NCI-H69 (cell line): Measurements from ENCODE around the gene HILPDA.

Experiments
- DNase-seq: peaks from one replicate; lab custom pipeline; 2025; lab: John Stamatoyannopoulos, UW

Gene HILPDA, protein sequence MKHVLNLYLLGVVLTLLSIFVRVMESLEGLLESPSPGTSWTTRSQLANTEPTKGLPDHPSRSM

DNA sequence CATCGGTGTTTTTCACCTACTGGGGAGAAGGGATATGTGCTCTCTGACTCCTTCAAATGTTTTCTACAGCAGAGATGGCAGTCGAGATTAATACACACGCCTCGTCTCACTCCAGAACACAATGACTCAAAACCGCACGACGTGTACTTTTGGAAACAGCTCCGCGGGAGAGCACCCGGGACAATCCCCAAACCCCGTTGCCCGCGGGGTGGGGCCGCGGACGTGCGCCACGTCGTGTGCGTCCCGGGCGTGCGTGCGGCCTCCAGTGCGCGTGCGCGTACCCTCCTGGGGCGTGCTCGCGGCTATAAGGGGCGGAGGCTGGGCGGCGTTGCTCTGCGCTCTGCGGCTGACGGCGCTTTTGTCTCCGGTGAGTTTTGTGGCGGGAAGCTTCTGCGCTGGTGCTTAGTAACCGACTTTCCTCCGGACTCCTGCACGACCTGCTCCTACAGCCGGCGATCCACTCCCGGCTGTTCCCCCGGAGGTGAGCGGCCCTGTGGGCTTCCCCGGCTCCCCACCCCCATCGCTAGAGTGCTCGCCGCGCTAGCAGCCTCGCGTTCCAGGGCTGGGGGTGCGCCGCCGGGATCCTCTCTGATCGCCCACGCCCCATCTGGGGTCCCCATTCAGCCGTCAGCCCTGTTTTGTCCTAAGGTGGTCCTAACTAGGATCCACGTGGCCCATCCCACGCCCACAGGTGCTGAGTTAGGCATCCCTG lies at the start of gene HILPDA:
Gene HILPDA, plus strand, starts transcription at position 336 of the 712 bp plus-strand sequence. CDS start 1,391 bp downstream, outside the sequence.
- peak; percentile 96 for DNase-seq

DNA sequence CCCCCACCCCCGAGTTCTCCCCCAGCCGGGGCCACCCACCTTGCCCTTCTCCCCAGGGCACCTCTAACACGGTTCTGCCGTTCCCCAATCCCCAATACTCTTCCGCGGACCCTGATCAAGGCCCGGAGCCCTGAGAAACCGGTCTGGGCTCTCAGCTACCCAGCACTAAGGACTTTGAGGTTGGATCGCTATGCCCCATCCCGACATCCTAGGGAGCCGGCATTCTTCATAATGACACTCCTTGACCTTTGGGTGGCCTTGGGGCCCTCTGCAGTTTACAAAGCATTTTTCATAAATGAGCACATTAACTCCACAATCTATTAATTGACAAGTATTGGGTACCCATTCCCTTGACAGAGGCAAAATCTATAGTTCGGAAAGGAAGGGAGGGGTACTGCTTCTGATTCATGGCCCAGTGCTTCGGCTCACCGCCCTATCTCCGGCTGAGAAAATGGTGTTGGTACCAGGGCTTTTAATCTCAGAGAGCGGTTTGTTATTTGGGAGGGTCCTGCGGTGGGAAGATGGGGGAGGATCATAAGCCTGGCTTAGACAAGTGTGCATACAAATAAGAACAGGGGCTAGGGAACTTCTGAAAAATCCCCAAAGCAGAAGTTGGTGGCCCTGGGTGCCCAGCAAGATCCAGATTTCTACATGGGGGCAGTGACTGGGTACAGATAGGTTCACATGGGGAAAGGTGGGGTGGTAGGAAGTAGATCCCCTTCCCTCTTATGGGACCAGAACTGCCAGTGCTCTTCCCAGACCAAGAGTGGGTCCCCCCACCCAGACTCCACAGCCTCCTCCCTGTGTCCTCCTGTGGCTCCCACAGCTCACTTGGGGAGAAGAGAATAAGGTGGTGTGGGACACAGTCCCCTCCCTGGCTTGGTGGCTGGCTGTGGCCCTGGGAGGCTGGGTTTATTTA lies 49.1 kb upstream of the HILPDA start:
- peak; percentile 50 for DNase-seq

DNA sequence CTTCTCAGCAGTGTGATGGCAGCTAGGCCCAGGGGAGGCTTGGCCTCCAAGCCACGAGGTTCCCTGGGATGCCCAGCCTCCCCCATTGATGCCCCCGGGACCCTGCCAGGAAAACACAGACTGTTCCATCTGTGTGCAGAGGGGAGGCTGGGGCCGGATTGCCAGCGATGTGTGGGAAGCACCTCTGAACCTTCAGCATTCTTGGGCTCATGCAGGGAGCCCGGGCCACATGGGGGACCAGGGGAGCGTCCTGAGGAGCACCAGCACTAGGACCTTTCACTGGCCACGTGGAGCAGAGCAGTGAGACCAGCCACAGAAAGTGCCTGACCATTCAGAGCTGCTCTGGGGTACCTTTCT lies 48.5 kb upstream of the HILPDA start:
- no peak for DNase-seq

DNA sequence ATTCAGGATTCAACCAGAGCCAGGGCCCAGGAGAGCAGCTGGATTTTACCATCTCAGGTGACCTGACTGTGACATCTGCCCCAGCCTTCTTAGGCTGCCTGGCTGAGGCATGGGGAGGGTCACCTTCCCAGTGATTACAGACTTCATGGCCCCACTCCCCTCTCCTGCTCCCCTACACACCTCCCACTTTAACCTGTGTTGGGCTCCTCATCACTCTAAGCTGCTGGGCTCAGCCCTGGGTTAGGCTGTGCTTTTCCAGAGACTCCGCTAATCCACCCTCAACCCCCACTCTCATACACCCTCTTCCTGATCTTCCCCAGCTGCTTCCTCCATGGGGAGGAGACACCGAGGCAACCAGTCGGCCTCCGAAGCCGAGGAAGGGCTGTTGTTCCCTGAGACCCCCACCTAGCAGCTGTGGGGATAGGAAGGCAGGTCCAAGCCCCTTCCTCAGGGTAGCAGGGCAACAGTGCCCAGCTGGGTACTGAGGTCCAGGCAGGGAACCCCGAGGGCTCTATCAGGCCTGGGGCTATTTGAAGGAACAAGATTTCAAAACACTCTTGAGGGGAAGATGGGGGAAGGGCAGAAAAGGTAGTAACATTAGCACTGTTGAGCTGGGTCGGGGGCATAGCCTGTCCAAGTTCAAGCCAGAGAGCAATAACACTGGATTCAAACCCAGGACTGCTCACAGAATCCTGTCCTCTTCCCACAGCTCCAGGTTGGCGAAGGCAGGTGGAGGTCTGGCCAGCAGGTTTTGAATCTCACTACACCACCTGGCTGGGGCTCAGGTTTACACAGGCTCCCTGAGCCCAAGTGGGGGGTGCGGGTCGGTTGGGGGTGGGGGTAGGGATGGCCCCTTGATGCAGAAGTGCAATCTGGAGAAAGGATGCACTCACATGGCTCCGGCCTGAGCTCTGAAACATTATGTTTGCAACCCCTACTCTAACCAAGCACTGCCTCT lies 47.6 kb upstream of the HILPDA start:
- peak; percentile 43 for DNase-seq

DNA sequence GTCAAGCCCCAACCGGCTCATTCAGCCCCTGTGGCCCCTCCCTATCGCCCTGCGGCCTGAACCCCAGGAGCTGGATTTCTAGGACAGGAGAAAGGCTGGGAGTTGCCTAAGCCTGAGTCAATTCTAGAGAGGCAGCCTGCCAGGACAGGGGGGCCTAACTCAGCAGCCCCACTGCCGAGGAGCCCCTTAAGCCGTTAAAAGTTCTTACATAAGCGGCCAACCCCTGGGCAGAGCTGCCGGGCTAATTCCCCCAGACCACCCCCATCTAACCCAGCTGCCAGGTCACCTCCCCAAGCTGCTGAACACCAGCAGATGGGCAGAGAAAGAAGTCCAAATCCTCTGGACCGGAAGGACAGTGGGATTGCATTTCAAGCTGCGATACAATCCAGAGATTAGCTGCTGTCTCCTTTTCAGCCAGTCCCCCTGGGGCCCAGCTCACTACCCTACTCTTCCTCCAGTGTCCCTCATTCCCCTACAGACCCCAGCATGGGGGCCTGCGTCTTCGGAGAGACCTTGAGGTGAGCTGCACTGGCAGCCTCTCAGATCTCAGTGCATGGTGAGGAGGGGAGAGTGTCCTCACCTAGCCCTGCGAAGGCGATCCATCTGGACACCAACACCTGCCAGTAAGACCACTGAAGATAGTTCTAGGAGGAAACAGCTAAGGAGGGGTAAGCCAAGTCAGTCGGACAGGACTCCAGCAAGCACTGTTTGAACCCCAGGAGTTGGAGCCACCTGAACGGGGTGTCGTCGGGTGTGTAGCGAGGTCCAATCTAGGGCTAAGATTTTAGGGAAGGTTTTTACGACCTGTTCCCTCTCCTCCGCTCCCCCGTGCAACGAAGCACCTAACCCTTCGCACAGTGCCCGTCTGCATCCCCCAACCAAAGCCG lies 46.7 kb upstream of the HILPDA start:
- DNase-seq, result peak; percentile 47

DNA sequence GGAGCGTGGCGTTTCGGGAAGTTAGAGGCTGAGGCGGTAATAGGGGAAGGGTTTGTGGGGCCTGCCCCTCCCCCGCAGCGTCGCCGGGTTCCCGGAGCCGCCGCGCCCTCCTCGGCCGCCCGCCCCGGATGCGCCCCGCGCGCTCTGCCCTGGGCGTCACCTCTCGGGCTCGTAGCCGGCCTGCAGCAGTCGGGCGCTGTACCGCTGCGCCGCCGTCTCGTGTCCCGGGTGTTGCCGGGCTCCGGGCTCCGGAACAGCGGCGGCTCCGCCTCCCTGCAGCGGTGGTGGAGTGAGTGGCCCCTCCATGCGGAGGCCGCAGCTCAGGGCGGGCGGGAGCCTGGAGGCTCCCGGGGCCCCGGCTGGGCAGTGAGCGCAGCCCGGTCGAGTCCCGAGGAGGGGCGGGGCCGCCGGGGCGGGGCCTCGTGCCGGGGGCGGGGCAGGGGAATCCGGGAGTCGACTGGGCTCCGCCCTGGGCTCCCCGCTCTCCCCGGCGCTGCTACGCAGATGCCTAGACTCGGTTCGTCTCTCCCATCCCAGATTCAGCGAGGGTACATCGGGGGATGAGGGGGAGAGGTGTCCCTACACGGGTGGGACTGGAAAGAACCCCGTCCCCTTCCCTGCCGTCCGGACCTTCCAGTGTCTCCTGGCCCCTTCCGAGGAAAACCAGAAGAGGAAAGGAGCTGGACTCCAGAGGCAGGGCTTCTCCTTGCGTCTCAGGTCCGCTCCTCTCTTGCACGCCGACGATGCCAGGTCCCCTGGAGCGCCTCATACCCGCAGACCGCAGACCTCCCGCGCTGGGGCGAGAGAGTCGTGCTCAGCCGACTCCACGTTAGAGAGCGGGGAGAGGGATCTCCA lies 45.9 kb upstream of the HILPDA start, which contains the start of gene IMPDH1:
Gene IMPDH1, minus strand, starts transcription at position 387 of the 855 bp plus-strand sequence. Its CDS starts 81 bp downstream, at position 306.
- peak; percentile 89 for DNase-seq

DNA sequence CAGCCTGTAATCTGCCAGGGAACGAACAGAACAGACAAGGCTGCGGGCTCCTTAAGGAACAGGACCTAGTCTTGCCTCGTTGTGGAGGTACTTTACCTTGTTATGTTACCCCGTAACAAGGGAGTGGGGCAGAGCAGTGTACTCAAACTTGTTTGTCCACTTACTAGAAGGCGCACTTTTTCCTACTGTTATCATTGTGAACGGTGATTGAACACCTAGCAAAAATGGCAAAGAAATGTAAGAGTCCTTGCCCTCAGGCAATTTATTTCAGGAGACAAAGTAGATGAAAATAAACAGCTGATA lies 45.3 kb upstream of the HILPDA start:
- no peak for DNase-seq

DNA sequence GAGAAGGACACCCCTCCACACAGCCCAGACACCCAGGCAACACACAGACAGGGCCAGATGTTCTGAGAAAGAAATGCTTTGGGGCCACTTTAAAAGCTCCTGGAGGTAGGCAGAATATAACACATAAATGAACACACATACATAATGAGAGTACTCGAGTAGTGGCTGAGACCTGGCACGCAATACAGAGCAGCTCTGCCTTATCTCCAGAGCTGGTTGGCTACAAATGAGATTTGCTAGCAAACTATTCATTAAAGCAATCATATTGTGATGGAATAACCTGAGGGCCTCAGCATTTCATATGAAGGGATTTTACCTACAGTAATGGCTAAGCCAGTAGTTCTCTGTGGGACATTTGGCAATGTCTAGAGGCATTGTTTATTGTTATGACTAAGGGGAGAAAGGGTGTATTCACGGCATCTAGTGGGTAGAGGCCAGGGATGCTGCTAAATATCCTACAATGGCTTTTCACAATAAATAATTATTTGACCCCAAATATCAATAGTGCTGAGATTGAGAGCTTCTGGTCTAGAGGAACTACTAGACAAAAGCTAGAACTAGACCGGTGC lies 40.4 kb upstream of the HILPDA start:
- no peak for DNase-seq

DNA sequence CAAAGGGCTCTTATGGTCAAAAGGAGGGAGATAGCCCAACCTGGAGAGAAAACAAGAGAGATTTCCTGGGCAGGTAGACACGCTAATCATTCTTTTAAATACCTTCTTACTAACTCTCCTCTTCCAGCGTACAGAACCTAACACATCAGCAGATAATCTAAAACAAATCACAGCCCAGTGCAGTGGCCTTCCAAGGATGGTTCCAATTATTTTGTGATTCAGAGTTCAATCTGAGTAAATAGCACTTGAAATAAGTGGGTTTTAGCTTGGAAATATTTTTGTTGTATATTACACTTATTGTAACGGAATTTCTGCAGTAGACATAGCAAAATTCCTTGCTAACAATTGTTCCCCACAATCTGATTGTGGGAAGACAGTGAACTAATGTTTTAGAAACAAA lies 38.6 kb upstream of the HILPDA start:
- no peak for DNase-seq

DNA sequence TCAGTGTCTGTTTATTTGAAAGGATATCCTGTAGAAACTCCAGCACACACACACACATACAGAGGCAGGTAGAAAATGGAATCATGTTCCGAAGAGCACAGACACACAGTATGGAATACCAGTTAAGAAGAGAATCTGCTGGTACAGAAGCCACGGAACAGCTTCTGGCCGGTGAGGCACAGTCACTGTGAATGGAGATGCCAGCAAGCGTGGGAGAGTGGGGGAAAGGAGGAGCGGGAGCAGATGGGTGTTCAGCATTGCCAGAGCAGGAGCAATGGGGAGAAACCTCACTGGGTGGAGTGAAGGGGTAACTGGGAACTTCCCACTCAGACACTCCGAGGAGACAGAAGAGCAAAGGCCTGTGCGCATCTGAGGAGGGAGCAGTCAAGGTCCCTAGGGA lies 36.4 kb upstream of the HILPDA start:
- no peak for DNase-seq

DNA sequence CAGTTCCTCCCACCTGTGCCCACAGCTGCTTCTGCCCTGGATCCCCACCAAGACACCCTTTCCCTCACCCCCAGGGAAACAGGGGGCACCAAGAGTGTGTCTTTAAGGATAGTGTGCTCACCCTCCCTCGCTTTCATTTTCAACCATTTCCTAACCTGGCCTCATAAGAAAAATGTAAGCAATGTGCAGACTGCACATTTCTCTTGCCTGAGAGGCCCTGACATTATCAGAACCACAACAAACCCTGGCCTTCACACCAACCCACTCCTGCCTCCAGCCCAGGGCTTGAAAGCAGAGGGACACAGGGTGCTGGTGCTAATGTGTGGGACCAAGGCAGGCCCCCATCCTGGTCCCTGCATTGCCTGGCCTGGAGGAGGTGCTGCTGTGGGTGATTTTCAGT lies 34.9 kb upstream of the HILPDA start:
- no peak for DNase-seq

DNA sequence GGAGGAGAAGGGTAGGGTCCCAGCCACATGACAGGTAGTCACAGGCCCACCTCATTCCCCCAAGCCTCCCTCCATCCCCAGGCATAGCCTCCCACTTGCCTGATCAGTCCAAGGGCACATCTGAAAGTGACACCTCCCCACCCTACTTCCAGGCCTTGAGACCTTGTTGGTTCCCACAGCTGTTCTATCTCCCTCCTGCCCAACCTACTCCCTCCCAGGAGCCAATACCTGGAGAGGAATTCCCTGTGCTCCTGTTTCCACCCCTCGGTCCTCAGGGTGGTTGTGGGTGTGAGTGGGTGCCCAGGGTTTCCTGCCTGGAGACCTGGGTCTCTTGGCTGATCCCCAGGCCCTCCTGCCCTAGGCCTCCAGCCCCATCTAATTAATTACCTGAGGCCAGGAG lies 34.3 kb upstream of the HILPDA start:
- DNase-seq, result no peak

DNA sequence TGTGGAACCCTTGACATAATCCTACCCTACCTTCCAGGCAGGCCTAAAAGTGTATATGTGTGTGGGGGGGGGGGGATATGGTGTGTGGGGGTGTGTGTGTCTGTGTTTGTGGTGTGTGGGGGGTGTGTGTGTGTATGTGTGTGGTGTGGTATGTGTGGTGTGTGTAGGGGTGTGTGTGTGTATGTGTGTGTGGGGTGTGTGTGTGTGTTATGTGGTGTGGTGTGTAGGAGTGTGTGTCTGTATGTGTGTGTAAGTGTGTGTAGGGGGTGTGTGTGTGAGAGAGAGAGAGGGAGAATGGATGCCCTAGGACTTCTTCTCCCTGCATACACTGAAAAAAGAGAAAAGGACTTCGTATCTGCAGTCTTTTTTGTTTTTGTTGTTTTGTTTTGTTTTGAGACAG lies 33.6 kb upstream of the HILPDA start:
- no peak for DNase-seq

DNA sequence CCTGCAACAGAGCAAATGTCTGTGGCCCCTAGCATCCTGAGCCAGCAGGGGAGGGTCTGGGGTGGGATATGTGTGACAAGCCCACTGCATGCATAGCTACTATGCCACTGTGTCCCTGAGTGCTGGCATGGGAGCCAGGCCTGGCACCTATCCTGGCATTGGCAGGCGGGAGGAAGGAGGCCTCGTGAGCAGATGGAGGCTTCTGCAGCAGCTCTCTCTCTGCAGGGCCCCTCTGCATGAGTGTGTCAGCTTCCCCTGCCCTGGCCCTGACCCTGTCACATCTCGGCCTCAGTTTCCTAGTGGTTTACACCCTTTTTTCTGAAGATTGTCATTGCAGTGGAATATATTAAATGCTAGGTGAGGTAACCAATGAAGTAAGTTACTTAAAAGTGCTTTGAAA lies 32.8 kb upstream of the HILPDA start:
- no peak for DNase-seq

DNA sequence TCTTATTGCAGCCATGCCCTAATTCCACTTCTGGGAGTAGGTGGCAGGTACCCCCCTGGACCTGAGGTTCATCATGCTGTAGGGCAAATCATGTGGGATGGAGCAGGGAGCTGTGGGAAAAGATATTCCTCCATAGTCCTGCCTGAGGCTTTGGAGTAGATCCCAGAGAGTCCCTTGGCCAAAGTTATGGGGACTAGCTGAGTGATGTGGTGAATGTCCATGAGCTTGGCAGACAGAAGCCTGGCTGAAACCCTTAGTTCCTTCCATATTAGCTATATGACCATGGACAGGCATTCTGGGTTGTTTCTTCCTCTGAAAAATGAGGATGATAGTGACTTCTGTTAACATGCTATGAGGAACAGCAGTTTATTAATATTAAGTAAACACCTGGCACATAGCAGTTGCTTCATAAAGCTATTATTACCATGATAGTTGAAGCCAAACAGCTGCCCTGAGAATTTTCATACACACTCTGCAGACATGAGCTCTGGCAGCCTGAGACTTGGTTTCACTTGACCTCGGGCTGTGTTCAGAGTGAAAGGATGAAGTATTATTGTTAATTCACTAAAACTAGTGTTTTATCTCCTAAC lies 30.9 kb upstream of the HILPDA start:
- no peak for DNase-seq

DNA sequence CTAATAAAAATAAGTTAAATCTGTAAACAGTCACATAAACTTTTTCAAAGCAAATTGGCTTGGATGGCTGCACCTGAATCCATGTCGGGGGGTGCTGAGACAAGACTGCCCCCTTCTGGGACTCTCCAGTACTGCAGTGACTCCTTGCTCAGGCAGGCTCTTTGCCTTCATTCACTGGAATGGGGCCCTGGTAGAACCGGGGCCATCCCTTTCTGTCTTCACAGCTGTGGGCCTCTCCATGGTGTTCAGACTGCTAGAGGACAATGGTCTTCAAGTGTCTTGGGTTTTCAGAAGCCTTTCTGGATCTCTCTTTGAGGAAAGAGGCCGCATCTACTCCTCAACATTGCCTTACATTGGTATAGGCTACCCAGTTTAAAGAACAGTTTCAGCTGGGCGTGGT lies 29.8 kb upstream of the HILPDA start:
- DNase-seq, result peak; percentile 65

DNA sequence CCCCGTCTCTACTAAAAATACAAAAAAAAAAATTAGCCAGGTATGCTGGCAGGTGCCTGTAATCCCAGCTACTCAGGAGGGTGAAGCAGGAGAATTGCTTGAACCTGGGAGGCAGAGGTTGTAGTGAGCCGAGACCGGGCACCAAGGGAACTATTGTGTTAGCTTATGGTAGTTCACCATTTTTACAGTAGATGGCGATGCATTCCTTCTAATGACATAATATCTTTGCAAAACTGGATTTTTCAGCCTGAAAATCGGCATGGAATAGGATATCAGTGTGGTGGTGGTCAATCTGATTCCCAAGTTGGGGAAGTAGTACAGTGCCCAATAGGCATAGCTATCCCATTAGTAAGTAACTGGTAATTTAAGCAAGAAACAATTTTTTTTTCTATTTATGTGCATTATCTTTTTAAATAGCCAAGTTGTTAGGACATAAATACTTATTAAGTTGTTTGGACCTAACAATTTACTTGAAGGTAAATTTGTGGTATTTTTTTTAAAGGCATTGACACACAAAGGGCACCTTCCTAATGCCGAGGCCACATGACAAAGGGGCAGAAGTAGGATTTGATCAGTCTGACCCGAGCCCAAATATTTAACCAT lies 28.3 kb upstream of the HILPDA start:
- peak; percentile 82 for DNase-seq

DNA sequence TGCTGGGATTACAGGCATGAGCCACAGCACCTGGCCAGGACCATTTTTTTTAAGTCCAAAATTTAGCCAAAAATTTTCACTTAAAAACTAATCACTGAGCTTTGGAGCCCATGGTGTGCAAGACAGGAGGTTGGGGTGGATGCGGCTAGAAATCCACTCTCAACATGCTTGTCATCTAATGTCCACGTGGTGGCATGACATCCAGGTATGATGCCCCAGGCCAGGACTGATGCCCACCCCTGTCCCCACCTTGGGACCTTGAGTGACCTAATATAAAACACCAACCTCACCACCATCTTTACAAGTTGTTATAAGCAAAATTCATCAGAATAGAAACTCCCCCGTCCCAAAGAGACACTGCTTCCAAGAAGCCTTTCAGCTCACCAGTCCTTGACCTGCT lies 25.5 kb upstream of the HILPDA start:
- DNase-seq, result no peak

DNA sequence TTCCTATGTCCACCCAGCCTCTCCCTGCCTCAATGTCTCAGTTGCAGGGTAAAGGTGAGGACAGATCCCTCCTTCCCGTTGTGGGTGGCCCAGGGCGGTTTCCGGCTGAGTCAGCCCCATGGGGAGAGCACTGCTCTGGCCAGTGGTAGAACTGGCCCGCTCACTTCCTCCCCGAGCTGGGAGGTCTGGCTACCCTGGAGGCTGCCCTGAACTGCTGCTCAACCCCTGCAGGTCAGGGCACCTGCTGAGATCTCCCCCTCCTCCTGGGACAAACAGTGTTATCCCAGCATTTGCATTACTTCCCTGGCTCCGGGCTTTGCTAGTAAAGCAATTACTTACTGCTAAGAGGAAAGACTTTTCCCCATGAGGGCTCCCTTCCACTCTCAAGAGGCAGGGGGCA lies 24.5 kb upstream of the HILPDA start:
- DNase-seq, result peak; percentile 23
